CD4-positive, CD25-positive, alpha-beta regulatory T cell (primary cell): ENCODE results near the gene DNA2. TPM values are rescaled to one million over a fixed set of nuclear protein-coding genes. Genes with fewer than 3 reads are reported as not detected.

Experiments used
- ATAC-seq, 2 donors: fragments of 150-1000 bp; cut with Tn5 transposase; one replicate each; pipeline ENCODE4 v1.10.0; 2021; ENCODE audit warnings: low read depth in 2 of 2, moderate number of reproducible peaks in 2 of 2, moderate library complexity in 1 of 2
- DNase-seq, 3 donors: peaks; one replicate each; pipeline versions ENCODE4 v3.0.0 to v3.0.0-alpha.2; 2012 to 2022; ENCODE audit warnings: mixed read lengths in 1 of 3
- H3K27ac ChIP-seq: one replicate; pipeline ENCODE4 v1.7.0; 2013; ENCODE audit warnings: mild to moderate bottlenecking, low read length; ENCODE audit not compliant: insufficient read depth, poor library complexity, severe bottlenecking
- H3K27me3 ChIP-seq: one replicate; pipeline ENCODE4 v1.7.0; 2013; ENCODE audit warnings: low read length; ENCODE audit not compliant: control insufficient read depth, insufficient read depth
- H3K36me3 ChIP-seq: one replicate; pipeline ENCODE4 v1.7.0; 2013; ENCODE audit warnings: mild to moderate bottlenecking, low read length, moderate library complexity; ENCODE audit not compliant: control insufficient read depth, insufficient read depth
- H3K4me1 ChIP-seq: 2 replicates; pipeline ENCODE4 v1.7.0; 2013; ENCODE audit warnings: mild to moderate bottlenecking, low read length; ENCODE audit not compliant: insufficient read depth, control insufficient read depth, poor library complexity, severe bottlenecking
- H3K4me3 ChIP-seq: one replicate; pipeline ENCODE4 v1.7.0; 2013; ENCODE audit warnings: low read depth, mild to moderate bottlenecking, low read length, moderate library complexity
- H3K9me3 ChIP-seq, 2 experiments: 1 replicate in 1 of 2; 2 replicates in 1 of 2; pipeline ENCODE4 v1.7.0; 2013; ENCODE audit warnings: low read length in 2 of 2, mild to moderate bottlenecking in 1 of 2, moderate library complexity in 1 of 2; ENCODE audit not compliant: control insufficient read depth in 2 of 2
- H3K27ac Mint-ChIP-seq, 3 donors: one replicate each; pipeline ENCODE4 v1.8.0; 2020 to 2022; ENCODE audit warnings: mild to moderate bottlenecking in 3 of 3, mixed read lengths in 3 of 3, moderate library complexity in 2 of 3
- H3K27me3 Mint-ChIP-seq: one replicate; pipeline ENCODE4 v1.8.0; 2022; ENCODE audit warnings: mild to moderate bottlenecking, mixed read lengths
- H3K36me3 Mint-ChIP-seq: one replicate; pipeline ENCODE4 v1.8.0; 2020; ENCODE audit warnings: mixed read lengths
- H3K4me1 Mint-ChIP-seq, 4 donors: one replicate each; pipeline ENCODE4 v1.8.0; 2020 to 2022; ENCODE audit warnings: mixed read lengths in 4 of 4, mild to moderate bottlenecking in 1 of 4
- H3K4me3 Mint-ChIP-seq, 4 donors: one replicate each; pipeline ENCODE4 v1.8.0; 2020 to 2022; ENCODE audit warnings: mild to moderate bottlenecking in 4 of 4, mixed read lengths in 4 of 4, moderate library complexity in 3 of 4
- H3K9me3 Mint-ChIP-seq, 7 donors: one replicate each; pipeline ENCODE4 v1.8.0; 2020 to 2022; ENCODE audit warnings: mixed read lengths in 7 of 7, mild to moderate bottlenecking in 3 of 7, moderate library complexity in 2 of 7
- polyA plus RNA-seq, 4 donors: library from polyadenylated mRNA; unstranded; fragments of 300-500 nt; fragmentation: Illumina TruSeq; gene quantifications; one replicate each; pipeline ENCODE4 v1.2.3, GENCODE V29; 2021
- total RNA-seq: library from RNA; stranded (reverse); gene quantifications from one replicate; pipeline ENCODE4 v1.2.3, GENCODE V29; 2022

Gene DNA2
- total and polyA plus RNA-seq, 5 donors from 2014 or later: 0.27 to 6.9 (median 0.85) TPM

- Histone ChIP-seq H3K4me1 (no peaks in the 10 kb centered on the region), H3K27me3 (no peaks in the 10 kb centered on the region), H3K36me3 (peaks cover 44% of the 10 kb centered on the region), H3K27ac (no peak overlapping the region), H3K9me3 (peaks cover 5 to 16% of the 10 kb centered on the region in 2 experiments), H3K4me3 (no peak overlapping the region)
- DNase-seq: no peak
- Mint-ChIP-seq H3K4me1 (peaks cover 0 to 5% (median 0%) of the 10 kb centered on the region in 4 donors), H3K36me3 (peaks cover 34% of the 10 kb centered on the region), H3K4me3 (no peak overlapping the region), H3K9me3 (peaks cover 0 to 17% (median 2%) of the 10 kb centered on the region in 7 donors), H3K27me3 (no peaks in the 10 kb centered on the region), H3K27ac (no peak overlapping the region)
- ATAC-seq: no peak
Observed at GRCh38 chr10:68371604-68372003, 100.2 kb downstream of the DNA2 start.

DNA sequence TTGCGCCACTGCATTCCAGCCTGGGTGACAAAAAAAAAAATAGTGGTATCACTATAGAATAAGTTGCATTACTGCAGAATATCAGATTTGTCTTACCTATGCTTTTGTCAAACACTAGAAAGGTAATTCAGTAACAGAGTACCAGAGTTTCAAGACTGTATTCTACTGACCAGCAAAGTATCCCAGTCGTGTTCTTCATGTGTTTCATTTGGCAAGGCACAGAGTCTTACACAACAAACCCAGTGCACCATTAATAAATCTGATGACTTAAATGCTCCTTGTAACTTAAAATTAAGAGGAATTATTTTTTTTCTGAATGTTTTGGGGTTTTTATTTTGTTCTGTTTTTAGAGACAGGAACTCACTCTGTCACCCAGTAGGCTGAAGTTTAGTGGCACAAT lies 104.7 kb downstream of the DNA2 start:
- Mint-ChIP-seq H3K36me3 (peaks cover 23% of the 10 kb centered on the region), H3K27ac (peak overlapping the region in 1 of 3 donors; percentile 56), H3K9me3 (peaks cover 0 to 17% (median 2%) of the 10 kb centered on the region in 7 donors), H3K27me3 (no peaks in the 10 kb centered on the region), H3K4me1 (no peaks in the 10 kb centered on the region), H3K4me3 (no peak overlapping the region)
- Histone ChIP-seq H3K4me3 (no peak overlapping the region), H3K36me3 (peaks cover 36% of the 10 kb centered on the region), H3K27ac (no peak overlapping the region), H3K27me3 (no peaks in the 10 kb centered on the region), H3K4me1 (no peaks in the 10 kb centered on the region), H3K9me3 (peaks cover 5 to 9% of the 10 kb centered on the region in 2 experiments)
- no peak for ATAC-seq
- DNase-seq: no peak

DNA sequence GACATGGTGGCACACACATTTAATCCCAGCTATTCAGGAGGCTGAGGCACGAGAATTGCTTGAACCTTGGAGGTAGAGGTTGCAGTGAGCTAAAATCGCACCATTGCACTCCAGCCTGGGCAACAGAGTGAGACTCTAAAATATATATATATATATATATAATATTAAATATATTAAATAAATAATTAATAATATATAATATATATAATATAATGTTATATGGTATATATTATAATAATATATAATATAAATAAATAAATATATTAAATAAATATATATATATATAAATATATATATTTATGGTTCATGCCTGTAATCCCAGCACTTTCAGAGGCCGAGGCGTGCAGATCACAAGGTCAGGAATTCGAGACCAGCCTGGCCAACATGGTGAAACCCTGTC lies 105.2 kb downstream of the DNA2 start:
- H3K36me3 ChIP-seq: peaks cover 36% of the 10 kb centered on the region
- no peaks in the 10 kb centered on the region for H3K4me1 ChIP-seq
- peaks cover 0 to 12% (median 2%) of the 10 kb centered on the region in 7 donors for H3K9me3 Mint-ChIP-seq
- peaks cover 1 to 4% of the 10 kb centered on the region in 2 experiments for H3K9me3 ChIP-seq
- no peaks in the 10 kb centered on the region for H3K27me3 Mint-ChIP-seq
- H3K36me3 Mint-ChIP-seq: peaks cover 20% of the 10 kb centered on the region
- no peaks in the 10 kb centered on the region for H3K4me1 Mint-ChIP-seq
- no peak for DNase-seq
- H3K27ac Mint-ChIP-seq: no peak overlapping the region
- H3K27me3 ChIP-seq: no peaks in the 10 kb centered on the region
- ATAC-seq: no peak
- no peak overlapping the region for H3K4me3 Mint-ChIP-seq
- no peak overlapping the region for H3K4me3 ChIP-seq
- H3K27ac ChIP-seq: no peak overlapping the region

- no peaks in the 10 kb centered on the region for H3K27me3 ChIP-seq
- H3K4me1 ChIP-seq: no peaks in the 10 kb centered on the region
- Mint-ChIP-seq H3K27me3 (no peaks in the 10 kb centered on the region), H3K4me3 (no peak overlapping the region), H3K9me3 (peaks cover 0 to 5% (median 0%) of the 10 kb centered on the region in 7 donors), H3K36me3 (peaks cover 15% of the 10 kb centered on the region), H3K4me1 (no peaks in the 10 kb centered on the region), H3K27ac (no peak overlapping the region)
- no peak overlapping the region for H3K27ac ChIP-seq
- no peaks in the 10 kb centered on the region for H3K9me3 ChIP-seq
- H3K36me3 ChIP-seq: peaks cover 33% of the 10 kb centered on the region
- ATAC-seq: no peak
- no peak overlapping the region for H3K4me3 ChIP-seq
- DNase-seq: peak in 1 of 3 donors; percentile 18
Observed at GRCh38 chr10:68365611-68366010, 106.2 kb downstream of the DNA2 start.

DNA sequence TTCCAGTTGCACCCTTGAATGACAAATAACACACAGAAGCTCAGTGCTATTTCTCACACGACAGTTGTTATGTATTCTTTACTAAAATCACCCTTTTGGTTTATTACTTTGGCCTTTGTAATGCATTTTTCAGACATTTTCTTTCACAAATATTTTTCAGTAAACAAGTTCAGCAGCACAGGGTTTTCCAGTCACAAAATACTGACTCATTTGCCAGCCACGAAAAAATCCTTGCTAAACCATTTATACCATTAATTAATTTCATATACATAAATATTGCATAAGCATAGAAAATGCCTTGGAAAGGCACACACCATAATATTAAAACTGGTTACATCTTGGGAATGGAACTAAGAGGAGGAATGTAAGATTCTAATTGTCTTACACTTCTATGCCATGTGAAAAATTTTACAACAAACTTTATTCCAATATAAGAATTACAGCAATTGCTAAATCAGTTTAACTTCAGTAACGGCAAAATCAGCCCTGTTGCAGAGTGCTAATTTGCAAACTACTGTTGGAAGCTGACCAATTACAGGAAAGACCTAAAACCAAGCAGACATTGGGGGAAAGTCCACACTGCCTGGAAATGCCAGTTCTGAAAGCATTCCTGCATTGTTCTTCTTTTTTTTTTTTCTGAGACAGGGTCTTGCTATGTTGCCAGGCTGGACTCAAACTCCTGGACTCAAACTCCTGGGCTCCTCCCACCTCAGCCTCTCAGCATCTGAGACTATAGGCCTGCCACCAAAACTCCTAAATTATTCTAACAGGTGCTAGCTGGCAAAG lies 107.5 kb downstream of the DNA2 start:
- peaks cover 11% of the 10 kb centered on the region for H3K36me3 Mint-ChIP-seq
- no peaks in the 10 kb centered on the region for H3K4me1 Mint-ChIP-seq
- no peak overlapping the region for H3K27ac Mint-ChIP-seq

More for the DNA sequence above, 107.5 kb downstream of the DNA2 start:
- Histone ChIP-seq H3K27me3 (no peaks in the 10 kb centered on the region), H3K27ac (no peak overlapping the region), H3K4me3 (no peak overlapping the region), H3K4me1 (no peaks in the 10 kb centered on the region), H3K9me3 (no peaks in the 10 kb centered on the region), H3K36me3 (peaks cover 30% of the 10 kb centered on the region)
- Mint-ChIP-seq H3K9me3 (no peaks in the 10 kb centered on the region), H3K4me3 (no peak overlapping the region), H3K27me3 (no peaks in the 10 kb centered on the region)
- ATAC-seq (no peak), DNase-seq (no peak)

Other genes with a start within 250 kb of the DNA2 start
- gene ATOH7, start 239.9 kb downstream of the DNA2 start, total RNA-seq: not detected
- gene ATOH7, start 239.9 kb downstream of the DNA2 start, polyA plus RNA-seq: not detected
- gene HNRNPH3, start 139.9 kb downstream of the DNA2 start, total RNA-seq: 200 TPM
- gene HNRNPH3, start 139.9 kb downstream of the DNA2 start, polyA plus RNA-seq: 100 to 1,000 TPM; 120 to 142 (median 137) TPM
- gene PBLD, start 139.0 kb downstream of the DNA2 start, total RNA-seq: 1.2 TPM
- gene PBLD, start 139.0 kb downstream of the DNA2 start, polyA plus RNA-seq: 1 to 10 TPM in 3 of 4 donors, under 1 TPM in 1; 0.85 to 1.5 (median 1.2) TPM
- 18.9 TPM for gene RUFY2, start 64.7 kb downstream of the DNA2 start, total RNA-seq
- gene RUFY2, start 64.7 kb downstream of the DNA2 start, polyA plus RNA-seq: 1 to 10 TPM; 4.5 to 8.1 (median 6.8) TPM
- 34.7 TPM for gene SLC25A16, start 55.5 kb upstream of the DNA2 start, total RNA-seq
- 1 to 10 TPM; 7.4 to 9.6 (median 8.6) TPM for gene SLC25A16, start 55.5 kb upstream of the DNA2 start, polyA plus RNA-seq
- gene TET1, start 88.4 kb upstream of the DNA2 start, total RNA-seq: 4.3 TPM
- 1 to 10 TPM in 3 of 4 donors, under 1 TPM in 1; 0.95 to 1.9 (median 1.5) TPM for gene TET1, start 88.4 kb upstream of the DNA2 start, polyA plus RNA-seq
- gene CCAR1, start 249.3 kb upstream of the DNA2 start, total RNA-seq: 86.6 TPM
- 10 to 100 TPM; 24.0 to 41.1 (median 31.5) TPM for gene CCAR1, start 249.3 kb upstream of the DNA2 start, polyA plus RNA-seq